Superior temporal gyrus (tissue), 1 donor: ENCODE data around the gene BRMS1L.

Experiments
- DNase-seq: peaks from one replicate; pipeline ENCODE4 v3.0.0-alpha.2; 2016; ENCODE audit errors: extremely low spot score

Gene BRMS1L

DNA sequence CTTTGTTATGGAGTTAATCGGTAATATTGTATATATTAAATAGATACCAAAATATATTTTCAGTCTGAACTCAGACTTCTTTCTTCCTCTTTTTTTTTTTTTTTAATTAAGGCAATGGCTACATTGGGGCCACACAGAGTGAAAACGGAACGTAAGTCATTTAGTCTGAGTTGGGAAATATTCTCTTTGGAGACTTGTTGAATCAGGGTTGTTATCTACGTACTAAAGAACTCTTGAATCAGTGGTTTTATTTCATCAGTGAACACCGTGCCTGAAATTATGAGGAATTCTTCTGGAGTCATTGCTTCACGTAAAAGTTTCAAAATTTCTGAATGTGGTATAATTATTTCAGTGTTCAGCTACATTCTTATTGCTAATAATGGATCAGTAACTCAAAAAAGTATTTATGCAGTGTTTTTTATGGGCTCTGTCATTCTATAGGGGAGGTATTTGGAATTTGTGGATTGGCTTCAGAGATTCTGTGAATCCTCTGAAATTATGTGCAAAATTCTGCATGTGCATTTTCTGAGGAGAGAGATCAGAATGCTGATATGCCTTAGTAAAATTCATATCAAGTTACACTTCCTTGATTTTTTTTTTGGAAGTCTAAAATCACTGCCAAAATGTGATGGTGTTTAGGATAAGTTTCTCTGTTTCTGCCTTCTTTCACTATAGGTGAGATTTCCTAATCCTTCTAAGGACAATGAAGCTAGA lies 39.6 kb downstream of the BRMS1L start:
- DNase-seq: no peak

DNA sequence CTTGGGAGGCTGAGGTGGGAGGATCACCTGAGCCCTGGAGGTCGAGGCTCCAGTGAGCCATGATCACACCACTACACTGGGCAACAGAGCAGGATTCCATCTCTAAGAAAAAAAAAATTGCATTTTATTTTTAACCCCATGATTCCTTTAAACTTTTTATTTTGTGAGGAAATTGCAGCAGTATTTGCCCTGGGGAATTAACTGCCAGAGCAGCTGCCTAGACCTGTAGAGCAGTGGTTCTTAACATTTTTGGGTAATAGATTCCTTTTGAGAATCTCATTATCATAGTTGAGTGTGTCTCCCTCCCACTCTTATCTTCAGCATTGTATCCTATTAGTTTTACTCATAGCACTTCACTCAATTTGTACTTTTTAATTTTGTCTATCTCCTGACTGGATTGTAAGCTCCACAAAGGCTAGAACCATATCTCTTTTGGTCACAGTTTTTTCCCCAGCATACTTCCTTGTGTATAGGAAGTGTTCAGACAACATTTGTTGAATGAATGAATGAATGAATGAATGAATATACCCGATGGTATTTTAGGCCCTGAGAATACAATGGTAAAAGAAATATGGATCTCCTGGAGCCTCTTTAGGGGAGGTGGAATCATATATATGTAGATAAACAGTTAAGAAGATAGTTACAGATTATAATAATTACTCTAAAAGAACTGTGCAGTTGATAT lies 40.6 kb downstream of the BRMS1L start:
- no peak for DNase-seq

DNA sequence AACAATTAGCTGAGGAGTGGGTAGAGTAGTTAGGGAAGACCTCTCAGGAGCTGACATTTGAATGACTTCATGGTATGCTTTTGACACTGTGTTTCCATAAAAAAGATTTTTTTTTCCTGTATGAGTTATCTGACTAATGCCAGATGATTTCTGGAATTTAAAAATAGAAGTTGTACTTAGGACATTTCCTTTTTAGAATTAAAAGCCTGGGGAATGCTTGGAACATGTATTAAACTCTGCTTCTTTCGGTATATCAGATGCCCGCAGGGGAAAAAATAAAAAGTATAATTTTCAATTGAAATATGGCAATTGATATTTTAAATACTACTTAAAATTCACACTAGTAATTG lies 41.1 kb downstream of the BRMS1L start:
- DNase-seq: no peak

DNA sequence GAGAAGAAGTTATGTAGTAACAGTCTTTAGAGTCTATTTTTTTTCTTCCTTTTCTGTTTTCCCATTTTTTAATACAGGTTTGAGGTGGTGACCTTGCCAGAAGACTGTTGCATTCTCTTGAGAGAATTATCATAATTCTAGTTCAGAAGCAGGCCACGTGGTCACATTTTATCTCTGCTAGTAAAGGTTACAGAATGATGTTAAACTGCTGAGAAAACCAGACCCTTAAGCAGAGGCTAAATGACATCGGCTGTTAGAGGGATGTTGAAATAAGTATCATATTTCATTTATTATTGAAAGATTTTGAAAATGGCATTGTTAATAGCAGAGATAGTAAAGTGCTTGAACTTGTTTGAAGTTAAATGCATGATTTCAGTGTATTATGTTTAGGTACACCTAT lies 49.2 kb downstream of the BRMS1L start:
- no peak for DNase-seq

DNA sequence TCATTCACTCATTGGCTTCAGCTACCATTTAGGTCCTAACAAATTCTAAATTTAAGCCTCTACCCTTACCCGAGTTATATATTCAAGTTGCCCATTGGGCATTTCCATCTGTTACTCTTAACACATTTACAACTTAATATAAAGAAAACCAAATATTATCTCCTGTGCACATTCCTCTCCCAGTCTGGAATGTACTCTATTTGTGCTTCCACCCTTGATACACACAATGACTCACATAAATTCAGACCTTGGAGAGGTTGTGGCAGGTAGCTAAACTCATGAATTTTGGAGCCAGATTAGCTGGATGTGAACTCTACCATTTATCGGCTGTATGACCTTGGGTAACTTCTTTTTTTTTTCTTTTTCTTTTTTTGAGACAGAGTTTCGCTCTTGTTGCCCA lies 51.1 kb downstream of the BRMS1L start:
- no peak for DNase-seq

DNA sequence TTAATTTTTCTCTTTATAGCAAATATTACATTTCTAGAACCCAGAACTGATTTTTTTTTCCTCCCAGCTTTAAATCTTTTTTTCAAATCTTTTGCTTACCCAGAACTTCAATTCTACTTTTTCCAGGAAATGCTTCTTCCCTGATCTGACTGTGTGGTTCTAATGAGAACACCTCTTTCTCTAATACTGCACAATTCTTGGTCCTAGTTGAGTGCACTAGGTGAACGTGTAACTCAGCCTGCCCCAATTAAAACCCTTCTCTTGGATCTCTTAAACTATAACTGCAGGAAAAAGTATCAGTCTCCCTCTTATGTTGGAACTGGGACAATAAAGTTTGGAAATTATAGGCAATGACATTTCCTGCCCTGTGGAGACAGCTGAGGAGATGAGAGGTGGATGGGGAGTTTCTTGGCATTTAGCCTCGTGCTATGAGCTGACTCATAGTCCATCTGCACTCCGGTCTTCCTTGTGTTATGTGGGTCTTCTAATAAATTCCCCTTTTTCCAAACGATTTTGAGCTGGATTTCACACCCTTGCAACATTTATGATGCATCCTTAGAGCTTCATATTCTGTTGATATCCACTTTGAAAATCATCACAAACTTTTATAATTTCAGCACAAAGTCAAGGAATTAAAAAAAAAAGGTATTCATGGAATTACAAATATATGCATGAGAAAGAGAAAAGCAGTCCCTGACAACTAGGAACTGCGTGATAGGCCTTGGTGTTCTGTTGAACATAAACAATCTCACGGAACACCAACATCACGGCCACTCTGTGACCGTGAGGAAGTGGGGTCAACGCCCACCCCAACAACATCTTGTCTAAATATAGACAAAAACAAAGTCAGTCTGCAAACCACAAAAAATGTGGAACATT lies 52.4 kb downstream of the BRMS1L start:
- DNase-seq: no peak

DNA sequence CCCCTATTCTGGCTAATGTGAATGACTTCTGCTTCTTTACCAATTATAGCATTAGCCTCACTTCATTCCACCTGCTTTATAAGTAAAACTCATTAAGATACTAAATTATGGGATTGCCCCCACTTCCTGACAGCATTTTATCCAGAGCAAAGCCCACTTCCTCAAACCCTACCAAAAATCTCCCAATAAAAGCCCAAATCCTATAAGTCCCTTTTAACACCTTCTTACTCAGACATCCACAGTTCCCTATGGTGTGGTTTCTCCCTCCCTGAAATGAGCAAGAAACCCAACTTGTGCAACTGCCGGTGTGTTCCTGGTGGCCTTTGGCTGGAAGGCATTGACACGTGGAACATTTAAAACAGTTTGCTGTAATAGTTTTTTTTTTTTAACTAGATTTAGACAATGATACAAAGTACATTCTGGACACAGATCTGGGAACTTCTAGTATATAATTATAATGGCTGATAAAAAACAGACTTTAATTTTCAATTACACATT lies 53.1 kb downstream of the BRMS1L start:
- no peak for DNase-seq

DNA sequence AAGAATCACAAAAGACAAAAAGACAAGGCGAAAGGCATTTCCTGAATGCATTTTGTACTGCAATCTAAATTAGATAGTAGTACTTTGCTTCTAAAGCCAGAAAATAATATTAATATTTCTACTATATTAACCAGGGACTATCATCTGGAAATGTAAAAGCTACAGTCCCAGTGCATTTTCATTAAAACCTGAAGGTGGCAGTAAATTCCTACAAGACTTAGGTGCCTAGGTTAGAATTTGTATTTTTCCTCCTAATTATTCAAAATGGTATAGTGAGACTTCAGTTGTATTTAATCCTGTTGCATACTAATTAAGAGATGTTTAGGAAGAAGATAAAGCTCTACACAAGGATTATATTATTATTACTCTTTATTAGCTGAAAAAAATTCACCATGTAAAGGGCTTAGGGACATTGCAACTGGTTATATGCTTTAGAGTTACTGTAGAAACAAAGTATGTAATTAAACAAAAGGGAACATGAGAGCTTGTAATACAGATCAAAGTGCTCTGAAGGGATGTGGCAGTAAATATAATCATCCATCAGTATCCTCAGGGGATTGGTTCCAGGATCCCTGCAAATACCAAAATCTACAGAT lies 53.6 kb downstream of the BRMS1L start:
- DNase-seq: peak; percentile 58

DNA sequence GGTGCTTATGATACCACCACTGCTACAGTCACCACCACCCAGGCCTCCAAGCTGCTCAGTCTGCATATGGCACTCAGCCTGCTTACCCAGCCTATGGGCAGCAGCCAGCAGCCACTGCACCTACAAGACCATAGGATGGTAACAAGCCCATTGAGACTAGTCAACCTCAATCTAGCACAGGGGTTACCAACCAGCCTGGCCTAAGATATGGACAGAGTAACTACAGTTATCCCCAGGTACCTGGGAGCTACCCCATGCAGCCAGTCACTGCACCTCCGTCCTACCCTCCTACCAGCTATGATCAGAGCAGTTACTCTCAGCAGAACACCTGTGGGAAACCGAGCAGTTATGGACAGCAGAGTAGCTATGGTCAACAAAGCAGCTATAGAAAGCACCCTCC lies 55.1 kb downstream of the BRMS1L start:
- no peak for DNase-seq

DNA sequence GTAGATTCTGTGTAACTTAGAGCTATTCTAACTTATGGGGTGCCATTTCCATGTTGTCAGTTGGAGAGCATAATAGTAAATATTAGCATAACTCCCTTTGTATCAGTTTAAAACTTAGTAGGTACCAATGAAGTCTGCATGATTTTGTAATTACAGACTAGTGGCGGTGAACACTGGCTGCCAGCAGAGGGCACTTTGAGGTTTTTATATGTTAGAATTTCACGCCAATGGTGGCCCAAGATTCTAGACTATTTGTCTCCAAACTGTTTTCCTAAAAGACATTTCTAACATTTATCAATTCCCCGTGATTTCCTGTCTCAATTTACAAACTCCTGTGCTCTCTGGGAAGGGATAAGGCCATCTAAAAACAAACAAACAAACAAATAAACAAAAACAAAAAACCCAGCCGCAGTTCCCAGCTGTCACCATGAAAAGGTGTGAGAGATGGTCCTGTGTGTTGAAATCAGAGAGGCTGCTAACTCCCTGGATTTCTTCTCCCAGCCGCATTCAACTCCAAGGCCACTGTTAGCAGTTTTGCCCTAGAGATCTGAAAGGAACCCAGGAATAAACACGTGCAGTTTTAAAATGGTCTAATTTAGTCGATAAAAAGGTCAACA lies 57.6 kb downstream of the BRMS1L start:
- peak; percentile 91 for DNase-seq

DNA sequence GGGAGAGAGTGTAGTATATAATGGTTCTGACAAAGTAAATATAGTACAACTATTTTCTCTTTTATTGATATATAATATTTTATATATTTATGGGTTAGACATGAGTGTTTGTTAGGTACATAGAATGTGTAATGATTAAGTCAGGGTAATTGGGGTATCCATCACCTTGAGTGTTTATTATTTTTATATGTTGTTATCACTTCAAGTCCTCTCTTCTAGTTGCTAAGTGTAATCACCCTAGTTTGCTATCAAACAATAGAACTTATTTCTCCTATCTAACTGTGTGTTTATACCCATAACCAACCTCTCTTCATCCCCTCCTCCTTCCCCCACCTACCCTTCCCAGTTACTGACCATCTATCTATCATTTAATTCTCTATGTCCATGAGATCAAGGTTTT lies 64.2 kb downstream of the BRMS1L start:
- DNase-seq: no peak

DNA sequence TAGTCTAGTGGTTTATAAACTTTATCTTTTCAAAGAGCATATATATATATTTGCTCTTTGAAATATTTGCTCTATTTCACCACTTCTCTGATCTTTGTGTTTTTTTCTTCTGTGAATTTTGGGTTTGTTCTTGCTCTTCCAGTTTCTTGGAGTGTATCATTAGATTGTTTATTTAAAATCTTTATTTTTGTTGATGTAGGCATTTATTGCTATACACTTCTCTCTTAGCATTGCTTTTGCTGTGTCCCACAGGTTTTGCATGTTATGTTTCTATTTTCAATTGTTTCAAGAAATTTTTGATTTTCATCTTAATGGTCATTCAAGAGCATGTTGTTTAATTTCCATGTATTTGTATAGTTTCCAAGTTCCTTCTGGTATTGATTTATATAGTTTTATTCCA lies 69.1 kb downstream of the BRMS1L start:
- no peak for DNase-seq

DNA sequence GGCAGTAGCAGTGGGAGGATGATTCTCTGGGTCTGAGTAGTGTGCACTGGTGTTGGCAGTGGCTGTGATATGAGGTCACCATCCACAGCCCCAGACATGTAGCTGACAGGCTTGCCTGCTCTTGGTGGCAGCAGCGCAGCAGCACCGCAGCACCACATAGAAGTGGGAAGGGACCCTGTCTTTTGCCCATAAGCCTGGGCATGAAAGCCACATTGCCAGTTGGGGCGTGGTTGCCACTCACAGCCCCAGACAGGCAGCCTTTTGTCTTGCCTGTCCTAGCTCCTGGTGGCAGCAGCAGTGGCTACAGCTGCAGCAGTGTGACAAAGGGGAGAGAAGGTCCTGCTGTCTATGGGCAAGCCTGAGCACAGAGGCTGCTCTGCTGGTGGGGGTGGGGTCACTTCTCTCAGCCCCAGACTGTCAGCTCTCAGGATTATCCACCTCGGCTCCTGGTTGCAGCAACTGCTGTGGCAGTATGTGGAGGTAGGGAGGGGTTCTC lies 71.5 kb downstream of the BRMS1L start:
- peak; percentile 90 for DNase-seq

DNA sequence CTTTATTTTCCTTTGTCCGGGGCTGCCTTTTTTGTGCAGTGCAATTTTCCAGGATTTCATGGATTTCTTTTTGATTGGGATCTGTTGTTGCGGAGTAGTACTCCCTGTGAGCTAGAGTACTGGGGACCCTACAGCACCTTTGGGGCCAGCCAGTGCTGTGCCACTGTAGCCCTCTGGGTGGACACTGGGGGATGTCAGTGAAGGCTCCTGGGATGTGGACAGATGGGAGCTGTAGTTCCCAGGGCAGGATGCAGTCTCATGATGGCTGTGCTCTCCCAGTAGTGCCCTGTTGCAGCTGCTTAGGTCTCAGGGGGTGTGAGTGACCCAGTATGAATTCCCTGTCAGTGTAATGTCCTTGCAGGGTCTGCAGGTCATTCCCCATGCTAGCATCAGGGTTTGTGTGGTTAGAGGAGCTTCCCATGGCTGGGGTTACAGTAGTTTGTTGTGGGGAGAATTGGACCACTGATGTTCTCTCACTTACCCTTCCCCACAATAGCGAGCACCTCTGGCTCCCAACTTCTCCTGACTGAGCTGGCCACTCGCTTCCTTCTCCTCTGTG lies 72.2 kb downstream of the BRMS1L start:
- peak; percentile 70 for DNase-seq

DNA sequence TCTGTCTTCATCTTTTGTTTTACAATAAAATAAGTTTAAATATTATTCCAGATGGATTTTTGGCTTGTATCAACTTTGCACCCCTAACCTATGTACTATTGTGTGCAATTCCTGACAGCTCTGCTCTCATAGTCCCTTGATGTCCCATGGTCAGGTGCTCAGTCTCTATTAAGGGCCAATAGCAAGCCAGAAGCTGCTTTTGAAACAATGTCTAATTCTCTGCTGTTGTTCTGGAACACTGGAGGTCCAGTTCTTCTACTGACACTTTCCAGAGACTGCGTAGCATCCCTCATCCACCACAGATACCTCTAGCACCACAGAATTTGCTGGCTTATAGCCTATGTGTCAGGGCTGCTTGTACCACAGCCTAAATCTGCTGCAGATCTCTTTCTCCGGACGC lies 74.6 kb downstream of the BRMS1L start:
- DNase-seq: no peak

DNA sequence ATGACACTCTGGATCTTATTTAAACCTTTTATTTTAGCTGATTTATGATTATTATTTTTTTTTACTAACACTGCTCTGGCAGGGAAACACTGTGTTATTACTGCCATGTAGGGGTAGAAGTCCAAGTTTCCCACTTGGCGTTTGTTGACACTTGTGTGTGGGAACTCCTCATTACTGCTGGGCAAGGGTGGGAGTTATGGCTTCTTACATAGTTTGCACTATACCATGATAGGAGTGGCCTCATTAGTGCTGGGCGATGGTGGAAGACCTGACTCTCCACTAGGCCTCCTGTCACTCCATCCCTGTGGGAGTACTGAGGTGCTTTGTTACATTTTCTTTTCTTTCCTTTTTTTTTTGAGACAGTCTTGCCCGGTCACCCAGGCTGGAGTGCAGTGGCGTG lies 83.5 kb downstream of the BRMS1L start:
- no peak for DNase-seq

DNA sequence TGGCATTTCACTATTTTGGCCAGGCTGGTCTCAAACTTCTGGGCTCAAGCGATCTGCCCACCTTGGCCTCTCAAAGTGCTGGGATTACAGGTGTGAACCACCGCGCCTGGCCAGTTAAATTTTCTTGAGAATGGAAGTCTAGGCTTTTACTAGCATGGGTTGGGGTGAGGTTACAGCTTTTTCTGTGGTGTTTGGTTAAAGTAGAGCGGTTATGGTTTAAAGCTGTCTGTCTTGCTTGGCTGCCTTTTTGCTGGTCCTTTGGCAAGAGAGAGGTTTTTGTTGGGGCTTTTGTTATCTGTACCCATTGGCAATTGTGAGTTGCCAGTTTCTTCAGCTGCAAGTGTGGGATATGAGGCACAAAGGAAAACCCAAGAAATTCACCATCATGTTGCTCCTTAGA lies 84.1 kb downstream of the BRMS1L start:
- no peak for DNase-seq

DNA sequence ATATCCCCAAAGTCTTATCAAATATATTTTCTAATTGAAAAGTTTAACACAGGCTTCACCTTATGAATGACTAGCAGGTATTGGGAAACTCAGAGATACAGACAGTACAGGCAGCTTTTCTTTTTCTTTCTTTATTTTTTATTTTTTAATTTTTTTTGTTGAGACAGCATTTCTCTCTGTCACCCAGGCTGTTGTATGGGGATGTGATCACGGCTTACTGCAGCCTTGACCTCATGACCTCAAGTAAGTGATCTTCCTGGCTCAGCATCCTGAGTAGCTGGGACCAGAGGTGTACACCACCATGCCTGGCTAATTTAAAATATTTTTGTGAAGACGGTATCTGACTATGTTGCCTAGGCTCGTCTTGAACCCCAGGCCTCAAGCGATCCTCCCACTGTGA lies 85.0 kb downstream of the BRMS1L start:
- no peak for DNase-seq

DNA sequence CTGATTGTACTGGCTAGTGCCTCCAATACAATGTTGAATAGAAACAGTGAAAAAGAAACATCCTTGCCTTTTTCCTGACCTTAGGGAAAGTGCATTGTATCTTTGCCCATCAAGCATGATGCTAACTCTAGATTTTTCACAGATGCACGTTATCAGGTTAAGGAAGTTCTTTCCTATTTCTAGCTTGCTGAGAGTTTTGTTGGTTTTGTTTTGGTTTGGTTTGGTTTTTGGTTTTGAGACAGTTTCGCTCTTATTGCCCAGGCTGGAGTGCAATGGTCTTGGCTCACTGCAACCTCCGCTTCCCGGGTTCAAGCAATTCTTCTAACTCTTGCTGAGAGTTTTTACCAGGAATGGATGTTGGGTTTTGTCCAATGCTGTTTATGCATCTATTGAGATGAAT lies 89.0 kb downstream of the BRMS1L start:
- no peak for DNase-seq

DNA sequence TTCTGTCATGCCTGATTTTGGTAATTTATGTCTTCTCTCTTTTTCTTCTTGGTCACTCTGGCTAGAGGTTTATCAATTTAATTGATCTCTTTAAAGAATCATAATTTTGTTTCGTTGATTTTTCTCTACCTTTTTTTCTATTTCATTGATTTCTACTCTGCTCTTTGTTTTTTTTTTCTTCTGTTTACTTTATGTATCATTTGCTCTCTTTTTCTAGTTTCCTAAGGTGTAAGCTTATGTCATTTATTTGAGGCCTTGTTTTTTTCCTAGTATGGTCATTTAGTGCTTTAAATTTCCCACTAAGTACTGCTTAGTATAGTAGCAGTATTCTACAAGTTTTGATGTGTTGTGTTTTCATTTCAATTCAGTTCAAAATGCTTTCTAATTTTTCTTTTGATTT lies 89.6 kb downstream of the BRMS1L start:
- DNase-seq: no peak
